ENCODE results near the gene CREBBP.

Gene CREBBP

DNA sequence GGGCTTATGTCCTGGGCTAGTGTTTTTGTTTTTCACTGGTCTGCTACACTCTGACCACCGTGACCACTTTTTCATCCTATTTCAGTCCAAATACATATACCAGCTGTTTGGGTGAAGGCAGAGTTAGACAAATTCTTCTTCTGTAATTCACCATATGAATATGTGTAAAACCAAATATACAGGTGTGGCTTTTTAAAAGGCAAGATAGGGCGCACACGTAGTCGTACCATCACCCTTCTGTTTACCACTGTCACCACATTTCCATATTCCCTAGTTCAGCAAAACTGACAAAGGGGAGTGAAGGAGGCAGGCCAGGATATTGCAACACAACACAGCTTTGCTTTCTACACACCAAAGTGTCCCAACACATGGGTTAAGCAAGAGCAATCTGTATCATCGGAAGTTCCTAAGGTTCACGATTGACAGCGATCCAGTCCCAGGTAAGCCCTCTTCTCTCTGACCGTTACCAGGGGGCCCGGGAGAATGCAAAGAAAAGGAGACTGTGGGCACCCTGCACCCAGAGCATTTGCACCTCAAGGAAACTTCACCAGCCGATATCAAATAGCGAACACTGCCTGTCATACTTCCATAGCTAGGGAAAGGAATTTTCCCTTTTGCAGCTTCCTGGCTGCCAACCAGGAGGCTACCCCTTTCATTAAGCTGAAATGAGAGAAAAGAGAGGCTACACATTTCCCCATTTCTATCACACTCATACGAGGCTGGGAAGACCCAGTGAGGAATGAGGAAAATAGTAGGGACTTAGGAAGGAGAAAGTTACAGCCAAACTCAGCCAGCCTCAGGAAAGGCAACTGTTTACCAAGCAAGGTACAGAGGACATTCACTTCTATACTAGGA is 23.1 kb downstream of the CREBBP start:
- no peak overlapping the region for H3K4me3 ChIP-seq (replicated peaks in 1 of 2; ENCODE audit: low read depth in 2 of 2, low read length in 2 of 2)
- peak; percentile 74 to 87 for DNase-seq (ENCODE audit: low read depth in 2 of 2)
- TF ChIP-seq, protein P1, sequence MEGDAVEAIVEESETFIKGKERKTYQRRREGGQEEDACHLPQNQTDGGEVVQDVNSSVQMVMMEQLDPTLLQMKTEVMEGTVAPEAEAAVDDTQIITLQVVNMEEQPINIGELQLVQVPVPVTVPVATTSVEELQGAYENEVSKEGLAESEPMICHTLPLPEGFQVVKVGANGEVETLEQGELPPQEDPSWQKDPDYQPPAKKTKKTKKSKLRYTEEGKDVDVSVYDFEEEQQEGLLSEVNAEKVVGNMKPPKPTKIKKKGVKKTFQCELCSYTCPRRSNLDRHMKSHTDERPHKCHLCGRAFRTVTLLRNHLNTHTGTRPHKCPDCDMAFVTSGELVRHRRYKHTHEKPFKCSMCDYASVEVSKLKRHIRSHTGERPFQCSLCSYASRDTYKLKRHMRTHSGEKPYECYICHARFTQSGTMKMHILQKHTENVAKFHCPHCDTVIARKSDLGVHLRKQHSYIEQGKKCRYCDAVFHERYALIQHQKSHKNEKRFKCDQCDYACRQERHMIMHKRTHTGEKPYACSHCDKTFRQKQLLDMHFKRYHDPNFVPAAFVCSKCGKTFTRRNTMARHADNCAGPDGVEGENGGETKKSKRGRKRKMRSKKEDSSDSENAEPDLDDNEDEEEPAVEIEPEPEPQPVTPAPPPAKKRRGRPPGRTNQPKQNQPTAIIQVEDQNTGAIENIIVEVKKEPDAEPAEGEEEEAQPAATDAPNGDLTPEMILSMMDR (IDR thresholded peaks at IDR 0.05; ENCODE audit: low read depth, low read length), result no peak

GRCh38 chr16:3856367-3857141 is 24.0 kb downstream of the CREBBP start:
- H3K4me3 ChIP-seq (replicated peaks in 1 of 2; ENCODE audit: low read depth in 2 of 2, low read length in 2 of 2), result no peak overlapping the region
- TF ChIP-seq, protein P1 (IDR thresholded peaks at IDR 0.05; ENCODE audit: low read depth, low read length), result no peak
- DNase-seq (ENCODE audit: low read depth in 2 of 2), result no peak

DNA sequence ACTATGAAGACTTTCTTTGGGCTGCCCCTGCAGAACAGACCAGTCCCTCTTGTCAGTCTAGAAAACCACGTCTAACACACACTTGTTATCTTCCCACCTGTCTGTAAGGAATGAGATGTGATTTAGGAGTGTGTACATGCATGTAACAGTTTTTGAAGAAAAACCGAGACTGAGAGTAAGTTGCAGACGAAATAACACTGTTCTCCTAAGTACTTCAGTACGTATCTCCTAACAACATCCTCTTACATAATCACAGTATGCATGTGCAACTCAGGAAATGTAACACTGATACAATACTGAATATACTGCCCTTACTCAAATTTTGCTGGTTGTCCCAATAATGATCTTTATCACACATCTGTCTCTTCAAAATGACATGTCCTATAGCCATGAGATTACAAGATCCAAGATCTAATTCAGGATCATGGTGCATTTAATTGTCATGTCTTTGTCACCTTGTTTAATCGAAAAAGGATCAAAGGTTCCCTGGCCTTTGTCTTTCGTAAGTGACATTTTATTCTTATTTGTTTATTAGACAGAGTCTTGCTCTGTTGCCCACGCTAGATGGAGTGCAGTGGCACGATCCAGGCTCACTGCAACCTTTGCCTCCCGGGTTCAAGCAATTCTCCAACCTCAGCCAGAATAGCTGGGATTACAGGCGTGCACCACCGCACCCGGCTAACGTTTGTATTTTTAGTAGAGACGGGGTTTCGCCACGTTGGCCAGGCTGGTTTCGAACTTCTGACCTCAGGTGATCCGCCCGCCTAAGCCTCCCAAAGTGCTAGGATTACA is 25.6 kb downstream of the CREBBP start:
- no peak overlapping the region for H3K4me3 ChIP-seq (replicated peaks in 1 of 2; ENCODE audit: low read depth in 2 of 2, low read length in 2 of 2)
- DNase-seq (ENCODE audit: low read depth in 2 of 2), result peak; percentile 25 to 30
- TF ChIP-seq, protein P1 (IDR thresholded peaks at IDR 0.05; ENCODE audit: low read depth, low read length), result no peak

- no peak overlapping the region for H3K4me3 ChIP-seq (replicated peaks in 1 of 2; ENCODE audit: low read depth in 2 of 2, low read length in 2 of 2)
- TF ChIP-seq, protein P1 (IDR thresholded peaks at IDR 0.05; ENCODE audit: low read depth, low read length), result no peak
- DNase-seq (ENCODE audit: low read depth in 2 of 2), result no peak
Measured at GRCh38 chr16:3850544-3850899, 30.0 kb downstream of the CREBBP start.

- H3K4me3 ChIP-seq (replicated peaks in 1 of 2; ENCODE audit: low read depth in 2 of 2, low read length in 2 of 2), result no peak overlapping the region
- TF ChIP-seq, protein P1 (IDR thresholded peaks at IDR 0.05; ENCODE audit: low read depth, low read length), result no peak
- DNase-seq (ENCODE audit: low read depth in 2 of 2), result no peak
Measured at GRCh38 chr16:3849751-3850543, 30.6 kb downstream of the CREBBP start.

DNA sequence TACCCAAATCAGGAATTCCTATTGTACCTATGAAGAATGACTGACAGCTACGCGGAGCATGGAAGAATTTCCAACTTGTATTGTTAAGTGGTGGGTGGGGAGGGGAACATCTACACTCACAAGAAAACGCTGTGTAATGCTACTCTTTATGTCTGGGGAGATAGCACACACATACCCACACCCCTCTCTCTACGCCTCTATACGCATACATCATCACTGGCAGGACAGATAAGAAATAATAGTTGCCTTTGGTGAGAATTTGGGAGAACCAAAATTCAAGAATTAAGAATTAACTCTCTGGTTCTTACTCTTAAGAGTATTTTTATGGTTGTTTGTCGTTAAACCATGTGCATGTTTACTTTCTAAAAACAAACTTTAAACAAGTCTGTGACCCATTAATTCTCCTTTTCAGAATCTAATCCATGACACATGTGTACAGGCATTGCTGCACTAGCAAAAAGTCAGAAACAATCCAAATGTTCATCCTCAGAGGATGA is 33.9 kb downstream of the CREBBP start:
- TF ChIP-seq, protein P1 (IDR thresholded peaks at IDR 0.05; ENCODE audit: low read depth, low read length), result no peak
- no peak overlapping the region for H3K4me3 ChIP-seq (replicated peaks in 1 of 2; ENCODE audit: low read depth in 2 of 2, low read length in 2 of 2)
- DNase-seq (ENCODE audit: low read depth in 2 of 2), result no peak

Data from cardiac fibroblast (primary cell).